Transverse colon (tissue), 4 donors: ENCODE results near the gene ZC3H4. TPM values are rescaled to one million over a fixed set of nuclear protein-coding genes. Genes with fewer than 3 reads are reported as not detected.

Experiments used
- DNase-seq: peaks from one replicate; pipeline ENCODE4 v3.0.0-alpha.2; 2019
- H3K27ac ChIP-seq, 4 donors: fragments of 200-600 bp; sonication (generic); 2 replicates each; pipeline ENCODE4 v1.5.1; 2016 to 2018; ENCODE audit warnings: inconsistent platforms in 4 of 4
- H3K27me3 ChIP-seq: fragments of 200-600 bp; sonication (generic); 2 replicates; pipeline ENCODE4 v1.5.1; 2017; ENCODE audit warnings: inconsistent platforms
- H3K36me3 ChIP-seq, 4 donors: fragments of 200-600 bp; sonication (generic); 2 replicates each; pipeline ENCODE4 v1.5.1; 2017 to 2019; ENCODE audit warnings: inconsistent platforms in 4 of 4
- H3K4me1 ChIP-seq, 4 donors: fragments of 200-600 bp; sonication (generic); 2 replicates each; pipeline ENCODE4 v1.5.1; 2017 to 2020; ENCODE audit warnings: inconsistent platforms in 4 of 4
- H3K4me3 ChIP-seq, 4 donors: fragments of 200-600 bp; sonication (generic); 1 replicate in 1 of 4; 2 replicates in 3 of 4; pipeline versions ENCODE4 v1.5.1 to v1.6.1; 2017 to 2019; ENCODE audit warnings: inconsistent platforms in 4 of 4
- H3K9me3 ChIP-seq, 2 donors: fragments of 200-600 bp; sonication (generic); 2 replicates each; pipeline ENCODE4 v1.5.1; 2017 to 2019; ENCODE audit warnings: inconsistent platforms in 2 of 2
- EP300 ChIP-seq: sonication (generic); formaldehyde crosslinking; IDR thresholded peaks from one replicate; pipeline ENCODE4 v1.6.1; 2017; ENCODE audit warnings: antibody characterized with exemption, low read depth
- POLR2A ChIP-seq: fragments of 450-650 bp; IDR thresholded peaks from one replicate; pipeline ENCODE4 v1.6.1; 2016; ENCODE audit warnings: antibody characterized with exemption, mild to moderate bottlenecking, moderate library complexity
- POLR2AphosphoS5 ChIP-seq, 3 donors: sonication (generic); formaldehyde crosslinking; IDR thresholded peaks; one replicate each; pipeline ENCODE4 v1.6.1; 2016; ENCODE audit warnings: antibody characterized with exemption in 3 of 3
- WGBS, 2 donors: methylation state at CpG; one replicate each; pipeline ENCODE4 v1.1.5; 2018; ENCODE audit warnings: low coverage in 1 of 2; 5-methylcytosine and 5-hydroxymethylcytosine counted together
- in situ Hi-C, 4 donors: fragments of 200-750 bp; cut with MboI; loops; one replicate each; pipeline versions ENCODE4 v1.15.0 to v1.15.1; 2017; ENCODE audit warnings: low sequenced_read_pairs in 3 of 4, low pct_ligation_motif_present in 1 of 4, low pct_unique_long_range_greater_than_20kb in 1 of 4
- intact Hi-C: fragments of 100-400 bp; cut with DNase I; formaldehyde crosslinking; loops from one replicate; pipeline ENCODE4 v1.15.1; 2023; ENCODE audit warnings: low total_unique reads
- total RNA-seq, 4 donors: library from RNA; depleted of rRNA; stranded (reverse); fragments of >200 nt; gene quantifications; one replicate each; pipeline ENCODE4 v1.1.0, GENCODE V29; 2016
- TF ChIP-seq, protein P1 (sequence below), 5 experiments: fragments of 200-600 bp in 3 of 5; fragments of 450-650 bp in 2 of 5; sonication (generic) in 3 of 5; IDR thresholded peaks; 1 replicate in 2 of 5; 2 replicates in 3 of 5; pipeline ENCODE4 v1.5.1; 2016 to 2017; ENCODE audit warnings: antibody characterized with exemption in 5 of 5, inconsistent platforms in 3 of 5, mild to moderate bottlenecking in 2 of 5, moderate library complexity in 1 of 5

ZC3H4 gene
- total RNA-seq, 4 donors from 2014 or later, result 25.4 to 32.2 (median 28.0) TPM

DNA sequence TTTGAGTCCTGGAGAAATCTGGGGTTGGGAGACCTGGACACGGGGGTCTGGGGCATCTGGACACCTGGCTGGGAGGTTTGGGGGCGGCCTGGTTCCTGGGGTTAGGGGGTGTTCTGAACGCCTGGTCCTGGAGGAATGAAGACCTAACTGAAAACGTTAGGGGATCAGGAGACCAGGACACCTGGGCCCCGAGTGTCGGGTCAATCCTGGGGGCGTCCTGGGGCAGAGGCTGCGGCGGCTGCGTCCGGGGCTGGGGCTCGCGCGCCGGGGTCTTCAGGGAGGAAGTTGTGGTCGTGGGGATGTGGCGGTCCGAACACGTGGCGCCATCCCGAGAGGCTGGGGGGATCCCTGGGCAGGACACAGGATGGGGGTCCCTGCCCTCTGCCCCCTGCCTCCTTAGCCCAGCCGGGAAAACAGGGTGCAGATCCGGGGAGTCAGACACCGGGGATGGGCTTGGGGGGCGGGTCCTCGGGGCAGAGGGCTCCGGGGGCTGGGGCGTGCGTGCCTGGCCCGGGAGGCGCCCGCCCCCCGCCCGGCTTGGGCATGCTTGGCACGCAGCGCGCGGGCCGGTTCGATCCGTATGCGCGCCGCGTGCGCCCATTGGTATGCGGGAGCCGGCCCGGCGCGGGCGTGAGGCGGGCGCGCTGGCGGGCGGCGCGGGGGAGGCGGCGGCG is 93.3 kb downstream of the ZC3H4 start:
- WGBS, 2 donors, result 0 to 3% methylated on average over 2 to 45 of the region's 62 CpGs
- DNase-seq, result no peak
- Histone ChIP-seq H3K36me3 (no peaks in the 10 kb centered on the region), H3K27ac (no peak overlapping the region), H3K9me3 (no peaks in the 10 kb centered on the region), H3K4me1 (peaks cover 14 to 31% (median 24%) of the 10 kb centered on the region in 4 donors), H3K4me3 (peak overlapping the region in 1 of 4 donors; percentile 23), H3K27me3 (peaks cover 71% of the 10 kb centered on the region)
- intact Hi-C loops (no loop called here), in situ Hi-C loops (no loop called here)
- TF ChIP-seq EP300, result no peak
- TF ChIP-seq POLR2AphosphoS5 (IDR thresholded peaks at IDR 0.05), result no peak

DNA sequence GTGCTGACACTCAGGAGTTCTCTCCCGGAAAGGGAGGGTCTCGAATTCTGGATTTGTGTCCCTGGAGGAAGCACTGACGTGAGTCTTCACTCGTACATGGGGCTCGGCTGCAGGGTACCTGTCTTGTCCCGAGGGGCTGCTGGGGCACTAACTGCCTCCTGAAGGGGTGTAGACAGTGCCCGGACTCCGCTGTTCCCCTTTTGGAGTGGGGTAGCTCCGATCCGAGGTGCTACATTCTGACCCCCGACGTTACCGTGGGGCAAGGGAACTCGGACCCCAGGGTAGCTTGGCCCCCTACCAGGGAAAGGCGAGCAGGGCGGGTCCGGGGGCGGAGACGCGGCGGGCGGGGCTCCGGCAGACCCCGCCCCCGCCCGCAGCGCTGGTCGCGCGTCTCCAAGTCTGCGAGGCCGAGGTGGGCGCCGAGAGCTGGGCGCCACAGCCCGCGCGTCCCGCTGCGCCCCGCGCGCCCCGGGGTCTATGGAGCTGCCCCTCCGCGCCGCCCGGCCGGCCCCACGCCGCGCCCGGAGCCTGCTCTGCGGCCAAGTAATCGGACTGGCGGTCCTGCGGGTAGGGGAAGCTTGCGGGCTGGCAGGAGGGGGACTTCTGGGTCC is 94.0 kb downstream of the ZC3H4 start, which contains the start of gene NPAS1:
Gene NPAS1, plus strand, starts transcription at position 407 of the 611 bp plus-strand sequence. CDS start 1,211 bp downstream, outside the sequence.
- WGBS, 2 donors, result 3% methylated on average over 31 of the region's 58 CpGs; no CpG with 5 or more reads in 1 of the 2 donors
- H3K4me1 ChIP-seq, result peaks cover 14 to 31% (median 24%) of the 10 kb centered on the region in 4 donors
- H3K9me3 ChIP-seq, result no peaks in the 10 kb centered on the region
- in situ Hi-C loops (no loop called here), intact Hi-C loops (no loop called here)
- peaks cover 63% of the 10 kb centered on the region for H3K27me3 ChIP-seq
- peak within 1 kb of the TSS in 2 of 4 donors; percentile 13 to 41 for H3K4me3 ChIP-seq
- no peak within 1 kb of the TSS for H3K27ac ChIP-seq
- TF ChIP-seq POLR2AphosphoS5 (IDR thresholded peaks at IDR 0.05) (no peak), POLR2A (no peak), EP300 (no peak)
- TF ChIP-seq, protein P1, sequence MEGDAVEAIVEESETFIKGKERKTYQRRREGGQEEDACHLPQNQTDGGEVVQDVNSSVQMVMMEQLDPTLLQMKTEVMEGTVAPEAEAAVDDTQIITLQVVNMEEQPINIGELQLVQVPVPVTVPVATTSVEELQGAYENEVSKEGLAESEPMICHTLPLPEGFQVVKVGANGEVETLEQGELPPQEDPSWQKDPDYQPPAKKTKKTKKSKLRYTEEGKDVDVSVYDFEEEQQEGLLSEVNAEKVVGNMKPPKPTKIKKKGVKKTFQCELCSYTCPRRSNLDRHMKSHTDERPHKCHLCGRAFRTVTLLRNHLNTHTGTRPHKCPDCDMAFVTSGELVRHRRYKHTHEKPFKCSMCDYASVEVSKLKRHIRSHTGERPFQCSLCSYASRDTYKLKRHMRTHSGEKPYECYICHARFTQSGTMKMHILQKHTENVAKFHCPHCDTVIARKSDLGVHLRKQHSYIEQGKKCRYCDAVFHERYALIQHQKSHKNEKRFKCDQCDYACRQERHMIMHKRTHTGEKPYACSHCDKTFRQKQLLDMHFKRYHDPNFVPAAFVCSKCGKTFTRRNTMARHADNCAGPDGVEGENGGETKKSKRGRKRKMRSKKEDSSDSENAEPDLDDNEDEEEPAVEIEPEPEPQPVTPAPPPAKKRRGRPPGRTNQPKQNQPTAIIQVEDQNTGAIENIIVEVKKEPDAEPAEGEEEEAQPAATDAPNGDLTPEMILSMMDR (IDR thresholded peaks at IDR 0.05), result no peak
- DNase-seq, result no peak
- no peaks in the 10 kb centered on the region for H3K36me3 ChIP-seq

DNA sequence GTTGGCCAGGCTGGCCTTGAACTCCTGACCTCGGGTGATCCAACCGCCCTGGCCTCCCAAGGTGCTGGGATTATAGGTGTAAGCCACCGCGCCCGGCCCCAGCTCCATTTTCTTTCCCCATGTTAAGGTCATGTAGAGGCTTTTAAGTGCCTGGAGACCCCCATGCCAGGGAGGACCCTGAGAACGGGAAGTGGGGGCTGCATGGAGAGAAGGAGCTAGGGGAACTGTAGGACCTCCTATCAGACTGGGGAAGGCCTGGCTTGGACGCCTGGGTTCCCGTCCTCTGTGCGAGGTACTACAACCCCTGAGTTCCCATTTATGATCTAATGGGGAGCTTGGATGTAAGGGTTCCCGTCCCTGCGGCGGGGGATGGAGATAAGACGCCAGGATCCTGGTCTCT is 94.7 kb downstream of the ZC3H4 start:
- Histone ChIP-seq H3K9me3 (no peaks in the 10 kb centered on the region), H3K36me3 (no peaks in the 10 kb centered on the region), H3K27me3 (peaks cover 57% of the 10 kb centered on the region), H3K27ac (no peak overlapping the region), H3K4me1 (peaks cover 14 to 31% (median 24%) of the 10 kb centered on the region in 4 donors), H3K4me3 (no peak overlapping the region)
- in situ Hi-C loops, result no loop called here
- intact Hi-C loops, result no loop called here
- no peak for TF ChIP-seq POLR2AphosphoS5 (IDR thresholded peaks at IDR 0.05)
- TF ChIP-seq, protein P1 (IDR thresholded peaks at IDR 0.05), result no peak
- no peak for TF ChIP-seq EP300
- no peak for TF ChIP-seq POLR2A
- no peak for DNase-seq
- WGBS, 2 donors, result 39% methylated on average over 13 of the region's 13 CpGs; no CpG with 5 or more reads in 1 of the 2 donors

Other genes starting within 250 kb of the ZC3H4 start
- under 1 TPM in 2 of 4 donors, not detected in 2; 0.55 to 0.79 TPM for gene NPAS1, start 93.9 kb downstream of the ZC3H4 start, total RNA-seq
- 10 to 100 TPM in 3 of 4 donors, 1 to 10 TPM in 1; 8.0 to 48.7 (median 32.5) TPM for gene TMEM160, start 65.2 kb downstream of the ZC3H4 start, total RNA-seq
- 10 to 100 TPM; 27.3 to 85.4 (median 51.8) TPM for gene SAE1, start 17.1 kb upstream of the ZC3H4 start, total RNA-seq
- gene BBC3, start 117.4 kb upstream of the ZC3H4 start, total RNA-seq, result 10 to 100 TPM; 10.9 to 31.0 (median 14.4) TPM
- 10 to 100 TPM; 20.9 to 27.5 (median 22.4) TPM for gene CCDC9, start 142.7 kb upstream of the ZC3H4 start, total RNA-seq
- gene INAFM1, start 161.1 kb upstream of the ZC3H4 start, total RNA-seq, result 10 to 100 TPM in 2 of 4 donors, 1 to 10 TPM in 2; 7.2 to 17.2 (median 9.6) TPM
- gene C5AR1, start 196.1 kb upstream of the ZC3H4 start, total RNA-seq, result 1 to 10 TPM in 3 of 4 donors, under 1 TPM in 1; 0.60 to 9.0 (median 5.3) TPM
- gene C5AR2, start 218.4 kb upstream of the ZC3H4 start, total RNA-seq, result 1 to 10 TPM in 2 of 4 donors, under 1 TPM in 1, not detected in 1; 0.64 to 4.9 (median 2.0) TPM
- 10 to 100 TPM; 12.4 to 30.3 (median 21.3) TPM for gene DHX34, start 235.5 kb upstream of the ZC3H4 start, total RNA-seq